GM23338 (cell line): Measurements from ENCODE around the gene RAD23B. TPM values are rescaled to one million over a fixed set of nuclear protein-coding genes. Genes with fewer than 3 reads are reported as not detected.

ENCODE experiments used
- ATAC-seq: fragments of 200-7000 bp; cut with Tn5 transposase; 3 replicates; pipeline ENCODE4 v1.9.1; 2020
- DNase-seq: peaks from one replicate; pipeline ENCODE4 v3.0.0-alpha.2; 2015; ENCODE audit warnings: low spot score
- H2AFZ ChIP-seq: fragments of 200-600 bp; sonication (generic); 2 replicates; pipeline ENCODE4 v1.8.0; 2016; ENCODE audit warnings: antibody characterized with exemption, mild to moderate bottlenecking, moderate library complexity
- H3F3A ChIP-seq: fragments of 200-600 bp; sonication (generic); replicated peaks from 2 replicates; pipeline ENCODE4 v1.8.0; 2017; ENCODE audit warnings: antibody characterized with exemption, mixed run types, low read depth
- H3K27ac ChIP-seq: fragments of 200-600 bp; sonication (generic); 2 replicates; pipeline ENCODE4 v1.6.1; 2016; ENCODE audit warnings: low read depth
- H3K27me3 ChIP-seq: fragments of 200-600 bp; sonication (generic); 2 replicates; pipeline ENCODE4 v1.8.0; 2016; ENCODE audit warnings: mild to moderate bottlenecking, mixed run types, moderate library complexity; ENCODE audit not compliant: insufficient read depth
- H3K36me3 ChIP-seq: fragments of 200-600 bp; sonication (generic); 2 replicates; pipeline ENCODE4 v1.8.0; 2016; ENCODE audit warnings: mild to moderate bottlenecking; ENCODE audit not compliant: insufficient read depth
- H3K4me1 ChIP-seq: fragments of 200-600 bp; sonication (generic); 2 replicates; pipeline ENCODE4 v1.8.0; 2016; ENCODE audit warnings: mild to moderate bottlenecking, moderate library complexity; ENCODE audit not compliant: insufficient read depth
- H3K4me2 ChIP-seq: fragments of 200-600 bp; sonication (generic); 2 replicates; pipeline ENCODE4 v1.7.1; 2017; ENCODE audit warnings: mixed run types
- H3K4me3 ChIP-seq: fragments of 200-600 bp; sonication (generic); 2 replicates; pipeline ENCODE4 v1.6.1; 2016; ENCODE audit warnings: mixed run types
- H3K79me2 ChIP-seq: fragments of 200-600 bp; sonication (generic); replicated peaks from 2 replicates; pipeline ENCODE4 v1.8.0; 2017; ENCODE audit warnings: mild to moderate bottlenecking; ENCODE audit not compliant: insufficient read depth
- H3K9me2 ChIP-seq: fragments of 200-600 bp; sonication (generic); 2 replicates; pipeline ENCODE4 v1.8.0; 2017; ENCODE audit not compliant: insufficient read depth
- H4K20me1 ChIP-seq: fragments of 200-600 bp; sonication (generic); replicated peaks from 2 replicates; pipeline ENCODE4 v1.8.0; 2017; ENCODE audit warnings: mild to moderate bottlenecking; ENCODE audit not compliant: insufficient read depth
- H3K27ac Mint-ChIP-seq: 2 replicates; pipeline ENCODE4 v1.8.0; 2020; ENCODE audit warnings: inconsistent platforms, mild to moderate bottlenecking, moderate library complexity, mixed read lengths
- H3K27me3 Mint-ChIP-seq: 3 replicates; pipeline ENCODE4 v1.8.0; 2022; ENCODE audit warnings: low read depth, mild to moderate bottlenecking, moderate library complexity, mixed read lengths, inconsistent platforms; ENCODE audit not compliant: insufficient read depth, poor library complexity
- H3K36me3 Mint-ChIP-seq: 3 replicates; pipeline ENCODE4 v1.8.0; 2021; ENCODE audit warnings: low read depth, mild to moderate bottlenecking, inconsistent platforms, moderate library complexity, mixed read lengths
- H3K4me1 Mint-ChIP-seq: 3 replicates; pipeline ENCODE4 v1.8.0; 2020; ENCODE audit warnings: mild to moderate bottlenecking, inconsistent platforms, mixed read lengths
- H3K4me3 Mint-ChIP-seq: 3 replicates; pipeline ENCODE4 v1.8.0; 2021; ENCODE audit warnings: moderate library complexity, mild to moderate bottlenecking, inconsistent platforms, mixed read lengths
- H3K9me3 Mint-ChIP-seq: 3 replicates; pipeline ENCODE4 v1.8.0; 2020; ENCODE audit warnings: moderate library complexity, mild to moderate bottlenecking, inconsistent platforms, mixed read lengths
- EZH2 ChIP-seq: fragments of 200-600 bp; sonication (generic); IDR thresholded peaks from one replicate; pipeline ENCODE4 v1.8.0; 2017; ENCODE audit warnings: antibody characterized with exemption, mild to moderate bottlenecking, low read depth; ENCODE audit not compliant: unreplicated experiment
- JUNB ChIP-seq: IDR thresholded peaks from one replicate; pipeline ENCODE4 v1.6.1; 2016; ENCODE audit warnings: antibody characterized with exemption; ENCODE audit not compliant: unreplicated experiment
- STAT1 ChIP-seq: IDR thresholded peaks from one replicate; pipeline ENCODE4 v1.6.1; 2016; ENCODE audit warnings: antibody characterized with exemption; ENCODE audit not compliant: unreplicated experiment
- ZNF114 ChIP-seq: fragments of 250-450 bp; sonication (Bioruptor Pico); IDR thresholded peaks from 2 replicates; pipeline ENCODE4 v1.5.0; 2020; ENCODE audit warnings: mild to moderate bottlenecking, moderate library complexity
- ZNF331 ChIP-seq: fragments of 250-450 bp; sonication (Bioruptor Pico); IDR thresholded peaks from 2 replicates; pipeline ENCODE4 v1.5.0; 2020; ENCODE audit warnings: low read depth, mild to moderate bottlenecking, moderate library complexity
- polyA plus RNA-seq: library from polyadenylated mRNA; unstranded; fragments of >200 nt; fragmentation: Nextera tagmentation; extraction: Ambion mirVana; gene quantifications from 2 replicates; pipeline ENCODE4 v1.2.1, GENCODE V29; 2016
- total RNA-seq: library from RNA; depleted of rRNA; stranded (reverse); fragments of >200 nt; shearing (Covaris generic); gene quantifications from 2 replicates; pipeline ENCODE4 v1.2.3, GENCODE V29; 2014
- TF ChIP-seq, protein P1 (sequence below), 2 experiments: fragments of 200-600 bp in 1 of 2; sonication (generic) in 1 of 2; conservative IDR thresholded peaks; 2 replicates each; pipeline versions ENCODE4 v1.5.1 to v1.6.1; 2016 to 2017; ENCODE audit warnings: antibody characterized with exemption in 2 of 2, low read depth in 2 of 2, mild to moderate bottlenecking in 2 of 2, moderate library complexity in 1 of 2
- TF ChIP-seq, protein P2 (sequence below): fragments of 250-450 bp; sonication (Bioruptor Pico); IDR thresholded peaks from 2 replicates; pipeline ENCODE4 v1.5.0; 2020; ENCODE audit warnings: mild to moderate bottlenecking, moderate library complexity

The RAD23B gene
- total and polyA plus RNA-seq, 2 experiments from 2014 or later, result 31.1 to 137 TPM

DNA sequence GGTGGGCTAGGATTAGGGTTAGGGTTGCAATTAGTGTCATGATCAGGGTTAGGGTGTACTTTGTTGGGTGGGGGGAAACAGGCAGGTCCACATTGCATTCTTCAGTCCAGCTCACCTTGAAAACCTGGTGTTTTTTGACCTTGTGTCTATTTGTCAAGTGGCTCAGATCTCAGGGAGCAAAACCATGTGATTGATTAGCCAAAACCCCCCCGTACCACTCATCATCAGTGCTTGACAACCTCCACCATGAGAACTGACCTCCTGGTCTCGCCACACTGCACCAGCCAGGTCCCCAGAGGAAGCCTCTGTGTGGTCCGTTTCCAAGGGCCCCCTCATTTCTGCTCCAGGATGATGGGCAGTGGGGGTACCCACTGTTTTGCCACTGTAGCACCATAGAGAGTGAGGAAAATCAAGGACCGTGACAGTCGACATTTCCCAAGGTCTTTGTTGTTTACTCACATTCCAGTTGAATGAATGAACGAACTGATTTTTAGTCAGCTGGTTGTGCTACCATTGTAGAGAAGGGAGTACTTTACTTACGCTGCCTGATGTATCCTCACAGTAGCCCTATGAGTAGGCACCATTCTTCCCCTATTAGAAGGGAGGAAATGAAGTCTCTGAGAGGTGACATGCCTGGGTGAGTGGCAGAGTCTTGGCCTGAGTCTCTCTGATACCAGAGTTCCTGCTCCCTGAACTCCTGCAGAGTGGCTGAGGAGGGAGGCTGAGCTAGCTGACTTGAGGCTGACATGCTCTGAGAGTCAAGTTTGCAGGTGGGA lies 84.8 kb downstream of the RAD23B start:
- no peak overlapping the region for H2AFZ ChIP-seq
- H4K20me1 ChIP-seq, result no peaks in the 10 kb centered on the region
- Mint-ChIP-seq H3K27ac (no peak overlapping the region), H3K27me3 (peaks cover 2% of the 10 kb centered on the region), H3K4me3 (no peak overlapping the region), H3K9me3 (no peaks in the 10 kb centered on the region), H3K4me1 (peaks cover 6% of the 10 kb centered on the region; the same call in 2 of the 3 replicates), H3K36me3 (no peaks in the 10 kb centered on the region)
- no peaks in the 10 kb centered on the region for H3K27me3 ChIP-seq
- no peak for DNase-seq
- no peaks in the 10 kb centered on the region for H3F3A ChIP-seq
- no peaks in the 10 kb centered on the region for H3K79me2 ChIP-seq
- no peaks in the 10 kb centered on the region for H3K4me1 ChIP-seq
- no peak overlapping the region for H3K4me3 ChIP-seq
- TF ChIP-seq ZNF331 (CRISPR knock-in tag), result no peak
- no peaks in the 10 kb centered on the region for H3K9me2 ChIP-seq
- H3K36me3 ChIP-seq, result no peaks in the 10 kb centered on the region
- H3K4me2 ChIP-seq, result no peak overlapping the region
- no peak overlapping the region for H3K27ac ChIP-seq
- no peak for ATAC-seq

DNA sequence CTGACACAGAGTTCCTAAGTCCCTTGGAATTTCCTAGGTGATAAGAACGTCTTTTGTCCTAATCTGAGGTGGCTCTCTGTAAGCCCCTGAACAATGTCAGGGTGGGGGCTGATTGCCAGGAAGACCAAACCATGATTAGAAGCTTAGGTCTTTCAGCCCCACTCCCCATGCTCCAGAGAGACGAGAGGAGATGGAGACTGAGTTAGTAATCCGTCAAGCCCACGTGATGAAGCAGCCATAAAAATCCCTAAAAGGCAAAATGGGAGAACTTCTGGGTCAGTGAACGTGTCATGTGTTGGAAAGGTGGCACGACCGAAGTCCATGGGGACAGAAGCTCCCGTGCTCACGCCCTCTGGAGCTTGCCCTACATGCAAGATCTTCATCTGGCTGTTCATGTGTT lies 85.6 kb downstream of the RAD23B start:
- Histone ChIP-seq H3K27ac (no peak overlapping the region), H3K9me2 (no peaks in the 10 kb centered on the region), H3K4me3 (no peak overlapping the region), H4K20me1 (no peaks in the 10 kb centered on the region), H3F3A (no peaks in the 10 kb centered on the region), H3K4me2 (no peak overlapping the region), H3K79me2 (no peaks in the 10 kb centered on the region), H2AFZ (no peak overlapping the region), H3K27me3 (no peaks in the 10 kb centered on the region), H3K36me3 (no peaks in the 10 kb centered on the region), H3K4me1 (no peaks in the 10 kb centered on the region)
- Mint-ChIP-seq H3K4me3 (no peak overlapping the region), H3K4me1 (peaks cover 2% of the 10 kb centered on the region; the same call in 2 of the 3 replicates), H3K36me3 (no peaks in the 10 kb centered on the region), H3K27me3 (peaks cover 2% of the 10 kb centered on the region), H3K27ac (no peak overlapping the region), H3K9me3 (no peaks in the 10 kb centered on the region)
- ATAC-seq (no peak), DNase-seq (no peak)
- TF ChIP-seq JUNB (no peak), STAT1 (no peak), ZNF114 (no peak), EZH2 (no peak)
- TF ChIP-seq, protein P1, sequence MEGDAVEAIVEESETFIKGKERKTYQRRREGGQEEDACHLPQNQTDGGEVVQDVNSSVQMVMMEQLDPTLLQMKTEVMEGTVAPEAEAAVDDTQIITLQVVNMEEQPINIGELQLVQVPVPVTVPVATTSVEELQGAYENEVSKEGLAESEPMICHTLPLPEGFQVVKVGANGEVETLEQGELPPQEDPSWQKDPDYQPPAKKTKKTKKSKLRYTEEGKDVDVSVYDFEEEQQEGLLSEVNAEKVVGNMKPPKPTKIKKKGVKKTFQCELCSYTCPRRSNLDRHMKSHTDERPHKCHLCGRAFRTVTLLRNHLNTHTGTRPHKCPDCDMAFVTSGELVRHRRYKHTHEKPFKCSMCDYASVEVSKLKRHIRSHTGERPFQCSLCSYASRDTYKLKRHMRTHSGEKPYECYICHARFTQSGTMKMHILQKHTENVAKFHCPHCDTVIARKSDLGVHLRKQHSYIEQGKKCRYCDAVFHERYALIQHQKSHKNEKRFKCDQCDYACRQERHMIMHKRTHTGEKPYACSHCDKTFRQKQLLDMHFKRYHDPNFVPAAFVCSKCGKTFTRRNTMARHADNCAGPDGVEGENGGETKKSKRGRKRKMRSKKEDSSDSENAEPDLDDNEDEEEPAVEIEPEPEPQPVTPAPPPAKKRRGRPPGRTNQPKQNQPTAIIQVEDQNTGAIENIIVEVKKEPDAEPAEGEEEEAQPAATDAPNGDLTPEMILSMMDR (conservative IDR thresholded peaks at IDR 0.05; ENCODE audit: low read depth in 2 of 2), result no peak
- TF ChIP-seq, protein P2, sequence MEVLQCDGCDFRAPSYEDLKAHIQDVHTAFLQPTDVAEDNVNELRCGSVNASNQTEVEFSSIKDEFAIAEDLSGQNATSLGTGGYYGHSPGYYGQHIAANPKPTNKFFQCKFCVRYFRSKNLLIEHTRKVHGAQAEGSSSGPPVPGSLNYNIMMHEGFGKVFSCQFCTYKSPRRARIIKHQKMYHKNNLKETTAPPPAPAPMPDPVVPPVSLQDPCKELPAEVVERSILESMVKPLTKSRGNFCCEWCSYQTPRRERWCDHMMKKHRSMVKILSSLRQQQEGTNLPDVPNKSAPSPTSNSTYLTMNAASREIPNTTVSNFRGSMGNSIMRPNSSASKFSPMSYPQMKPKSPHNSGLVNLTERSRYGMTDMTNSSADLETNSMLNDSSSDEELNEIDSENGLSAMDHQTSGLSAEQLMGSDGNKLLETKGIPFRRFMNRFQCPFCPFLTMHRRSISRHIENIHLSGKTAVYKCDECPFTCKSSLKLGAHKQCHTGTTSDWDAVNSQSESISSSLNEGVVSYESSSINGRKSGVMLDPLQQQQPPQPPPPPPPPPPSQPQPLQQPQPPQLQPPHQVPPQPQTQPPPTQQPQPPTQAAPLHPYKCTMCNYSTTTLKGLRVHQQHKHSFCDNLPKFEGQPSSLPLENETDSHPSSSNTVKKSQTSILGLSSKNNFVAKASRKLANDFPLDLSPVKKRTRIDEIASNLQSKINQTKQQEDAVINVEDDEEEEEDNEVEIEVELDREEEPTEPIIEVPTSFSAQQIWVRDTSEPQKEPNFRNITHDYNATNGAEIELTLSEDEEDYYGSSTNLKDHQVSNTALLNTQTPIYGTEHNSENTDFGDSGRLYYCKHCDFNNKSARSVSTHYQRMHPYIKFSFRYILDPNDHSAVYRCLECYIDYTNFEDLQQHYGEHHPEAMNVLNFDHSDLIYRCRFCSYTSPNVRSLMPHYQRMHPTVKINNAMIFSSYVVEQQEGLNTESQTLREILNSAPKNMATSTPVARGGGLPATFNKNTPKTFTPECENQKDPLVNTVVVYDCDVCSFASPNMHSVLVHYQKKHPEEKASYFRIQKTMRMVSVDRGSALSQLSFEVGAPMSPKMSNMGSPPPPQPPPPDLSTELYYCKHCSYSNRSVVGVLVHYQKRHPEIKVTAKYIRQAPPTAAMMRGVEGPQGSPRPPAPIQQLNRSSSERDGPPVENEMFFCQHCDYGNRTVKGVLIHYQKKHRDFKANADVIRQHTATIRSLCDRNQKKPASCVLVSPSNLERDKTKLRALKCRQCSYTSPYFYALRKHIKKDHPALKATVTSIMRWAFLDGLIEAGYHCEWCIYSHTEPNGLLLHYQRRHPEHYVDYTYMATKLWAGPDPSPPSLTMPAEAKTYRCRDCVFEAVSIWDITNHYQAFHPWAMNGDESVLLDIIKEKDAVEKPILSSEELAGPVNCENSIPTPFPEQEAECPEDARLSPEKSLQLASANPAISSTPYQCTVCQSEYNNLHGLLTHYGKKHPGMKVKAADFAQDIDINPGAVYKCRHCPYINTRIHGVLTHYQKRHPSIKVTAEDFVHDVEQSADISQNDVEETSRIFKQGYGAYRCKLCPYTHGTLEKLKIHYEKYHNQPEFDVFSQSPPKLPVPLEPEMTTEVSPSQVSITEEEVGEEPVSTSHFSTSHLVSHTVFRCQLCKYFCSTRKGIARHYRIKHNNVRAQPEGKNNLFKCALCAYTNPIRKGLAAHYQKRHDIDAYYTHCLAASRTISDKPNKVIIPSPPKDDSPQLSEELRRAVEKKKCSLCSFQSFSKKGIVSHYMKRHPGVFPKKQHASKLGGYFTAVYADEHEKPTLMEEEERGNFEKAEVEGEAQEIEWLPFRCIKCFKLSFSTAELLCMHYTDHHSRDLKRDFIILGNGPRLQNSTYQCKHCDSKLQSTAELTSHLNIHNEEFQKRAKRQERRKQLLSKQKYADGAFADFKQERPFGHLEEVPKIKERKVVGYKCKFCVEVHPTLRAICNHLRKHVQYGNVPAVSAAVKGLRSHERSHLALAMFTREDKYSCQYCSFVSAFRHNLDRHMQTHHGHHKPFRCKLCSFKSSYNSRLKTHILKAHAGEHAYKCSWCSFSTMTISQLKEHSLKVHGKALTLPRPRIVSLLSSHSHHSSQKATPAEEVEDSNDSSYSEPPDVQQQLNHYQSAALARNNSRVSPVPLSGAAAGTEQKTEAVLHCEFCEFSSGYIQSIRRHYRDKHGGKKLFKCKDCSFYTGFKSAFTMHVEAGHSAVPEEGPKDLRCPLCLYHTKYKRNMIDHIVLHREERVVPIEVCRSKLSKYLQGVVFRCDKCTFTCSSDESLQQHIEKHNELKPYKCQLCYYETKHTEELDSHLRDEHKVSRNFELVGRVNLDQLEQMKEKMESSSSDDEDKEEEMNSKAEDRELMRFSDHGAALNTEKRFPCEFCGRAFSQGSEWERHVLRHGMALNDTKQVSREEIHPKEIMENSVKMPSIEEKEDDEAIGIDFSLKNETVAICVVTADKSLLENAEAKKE (CRISPR knock-in tag), result no peak
